HepG2 (cell line): Measurements from ENCODE around the gene SCP2D1. TPM values are rescaled to one million over a fixed set of nuclear protein-coding genes. Genes with fewer than 3 reads are reported as not detected.

Source experiments
- ATAC-seq: fragments of 200-7000 bp; cut with Tn5 transposase; 3 replicates; pipeline ENCODE4 v1.9.1; 2020; ENCODE audit warnings: mild to moderate bottlenecking, moderate library complexity
- BruUV-seq: library from RNA; stranded (reverse); fragments of 400-500 nt; replicated peaks from 2 replicates; lab custom pipeline; 2021; lab: Mats Ljungman, UMichigan
- CTCF ChIA-PET: fragments of 300-600 bp; formaldehyde crosslinking; extraction: SDS; loops from one replicate; lab custom pipeline; 2021; ENCODE audit warnings: low total read pairs, inconsistent platforms, low intra/inter-chr PET ratio; lab: Yijun Ruan, JAX
- POLR2A ChIA-PET: fragments of 350-600 bp; sonication (Branson Sonifier 250); formaldehyde crosslinking; loops from one replicate; lab custom pipeline; 2020; ENCODE audit warnings: antibody characterized with exemption, inconsistent platforms; lab: Yijun Ruan, JAX
- DNase-seq: peaks from one replicate; pipeline ENCODE4 v3.0.0-alpha.2; 2015; ENCODE audit warnings: low spot score
- FAIRE-seq: peaks from 3 replicates; lab custom pipeline; 2011; peaks lifted over from hg19 to GRCh38; lab: Jason Lieb, UNC
- H2AFZ ChIP-seq: one replicate; pipeline ENCODE4 v1.6.1; 2011; ENCODE audit warnings: low read length, inconsistent platforms
- H3K27ac ChIP-seq: fragments of 300-600 bp; 3 replicates; pipeline ENCODE4 v1.8.0; 2011; ENCODE audit warnings: mixed run types, mild to moderate bottlenecking, mixed read lengths, low read length, inconsistent platforms; ENCODE audit not compliant: insufficient read depth; ENCODE audit errors: extremely low read length
- H3K27me3 ChIP-seq, 2 experiments: fragments of 200-600 bp in 1 of 2; 2 replicates in 1 of 2; 3 replicates in 1 of 2; pipeline versions ENCODE4 v1.6.0 to v1.8.0; 2011; ENCODE audit warnings: low read length in 2 of 2, mild to moderate bottlenecking in 2 of 2, moderate library complexity in 2 of 2, inconsistent platforms in 1 of 2; ENCODE audit not compliant: insufficient read depth in 2 of 2, control insufficient read depth in 1 of 2
- H3K36me3 ChIP-seq, 2 experiments: fragments of 200-600 bp in 1 of 2; replicated peaks in 1 of 2; 2 replicates in 1 of 2; 3 replicates in 1 of 2; pipeline versions ENCODE4 v1.5.1 to v1.8.0; 2011; ENCODE audit warnings: low read length in 2 of 2, inconsistent platforms in 1 of 2; ENCODE audit not compliant: insufficient read depth in 2 of 2, control insufficient read depth in 1 of 2
- H3K4me1 ChIP-seq: 2 replicates; pipeline ENCODE4 v1.5.1; 2012; ENCODE audit warnings: low read length, inconsistent platforms; ENCODE audit not compliant: insufficient read depth
- H3K4me2 ChIP-seq: 2 replicates; pipeline ENCODE4 v1.6.0; 2011; ENCODE audit warnings: low read depth, low read length, inconsistent platforms
- H3K4me3 ChIP-seq, 3 experiments: fragments of 200-600 bp in 1 of 3; sonication (generic), shearing (Covaris generic) in 1 of 3; replicated peaks in 1 of 3; 2 replicates each; pipeline ENCODE4 v1.5.1; 2011 to 2016; ENCODE audit warnings: low read length in 3 of 3, inconsistent platforms in 2 of 3, low read depth in 2 of 3, mild to moderate bottlenecking in 2 of 3, control low read depth in 1 of 3, mixed read lengths in 1 of 3; ENCODE audit not compliant: insufficient read depth in 1 of 3
- H3K79me2 ChIP-seq: one replicate; pipeline ENCODE4 v1.6.1; 2011; ENCODE audit warnings: low read length, inconsistent platforms; ENCODE audit not compliant: insufficient read depth
- H3K9ac ChIP-seq: 2 replicates; pipeline ENCODE4 v1.6.0; 2011; ENCODE audit warnings: mild to moderate bottlenecking, low read depth, low read length, inconsistent platforms; ENCODE audit not compliant: insufficient read depth
- H3K9me3 ChIP-seq: 2 replicates; pipeline ENCODE4 v1.5.1; 2012; ENCODE audit warnings: mild to moderate bottlenecking, low read length
- H4K20me1 ChIP-seq: 2 replicates; pipeline ENCODE4 v1.6.0; 2011; ENCODE audit warnings: inconsistent platforms, mild to moderate bottlenecking, low read length, moderate library complexity; ENCODE audit not compliant: insufficient read depth
- ARID3A ChIP-seq: IDR thresholded peaks from 2 replicates; pipeline ENCODE4 v1.6.1; 2012; ENCODE audit warnings: low read depth, low read length, improper control_type of control experiment
- BHLHE40 ChIP-seq: IDR thresholded peaks from 2 replicates; pipeline ENCODE4 v1.6.1; 2011; ENCODE audit warnings: low read length, improper control_type of control experiment
- FIP1L1 ChIP-seq: fragments of 200-400 bp; formaldehyde crosslinking; IDR thresholded peaks from 2 replicates; pipeline ENCODE4 v1.6.1; 2018; ENCODE audit warnings: low read depth, mild to moderate bottlenecking, low read length, moderate library complexity, borderline replicate concordance; ENCODE audit not compliant: insufficient read depth
- GZF1 ChIP-seq: sonication (generic); formaldehyde crosslinking; IDR thresholded peaks from 2 replicates; pipeline ENCODE4 v1.5.1; 2020; ENCODE audit warnings: mild to moderate bottlenecking, missing genetic modification reagents
- KLF6 ChIP-seq: IDR thresholded peaks from 2 replicates; pipeline ENCODE4 v1.8.0; 2016; ENCODE audit warnings: missing biosample characterization, missing genetic modification reagents
- MED13 ChIP-seq: sonication (generic); formaldehyde crosslinking; IDR thresholded peaks from 2 replicates; pipeline ENCODE4 v1.5.0; 2020; ENCODE audit warnings: missing genetic modification reagents
- MNT ChIP-seq: fragments of 450-650 bp; IDR thresholded peaks from 2 replicates; pipeline ENCODE4 v1.6.1; 2016
- NR2C2 ChIP-seq: sonication (generic); formaldehyde crosslinking; IDR thresholded peaks from 2 replicates; pipeline ENCODE4 v1.4.0; 2020; ENCODE audit warnings: missing genetic modification reagents, mild to moderate bottlenecking, moderate library complexity, borderline replicate concordance
- POGZ ChIP-seq: sonication (generic); formaldehyde crosslinking; IDR thresholded peaks from 2 replicates; pipeline ENCODE4 v1.4.0; 2020; ENCODE audit warnings: mild to moderate bottlenecking, missing genetic modification reagents
- SRF ChIP-seq: IDR thresholded peaks from 2 replicates; pipeline ENCODE4 v1.6.1; 2011; ENCODE audit warnings: mild to moderate bottlenecking, low read depth, low read length, moderate library complexity
- TBX2 ChIP-seq: sonication (generic); formaldehyde crosslinking; IDR thresholded peaks from 2 replicates; pipeline ENCODE4 v1.5.0; 2020; ENCODE audit warnings: missing genetic modification reagents, mild to moderate bottlenecking, borderline replicate concordance
- ZNF17 ChIP-seq: sonication (generic); formaldehyde crosslinking; IDR thresholded peaks from 2 replicates; pipeline ENCODE4 v1.5.0; 2020; ENCODE audit warnings: mild to moderate bottlenecking, missing genetic modification reagents
- ZNF577 ChIP-seq: sonication (generic); formaldehyde crosslinking; IDR thresholded peaks from 2 replicates; pipeline ENCODE4 v1.4.0; 2020; ENCODE audit warnings: mild to moderate bottlenecking, low read depth, missing genetic modification reagents, borderline replicate concordance
- ZNF674 ChIP-seq: sonication (generic); formaldehyde crosslinking; IDR thresholded peaks from 2 replicates; pipeline ENCODE4 v1.5.0; 2020; ENCODE audit warnings: low read depth, mild to moderate bottlenecking, missing genetic modification reagents
- ZNF780A ChIP-seq: sonication (generic); formaldehyde crosslinking; IDR thresholded peaks from 2 replicates; pipeline ENCODE4 v1.8.0; 2022; ENCODE audit warnings: mild to moderate bottlenecking, missing genetic modification reagents, moderate library complexity
- ZSCAN20 ChIP-seq: sonication (generic); formaldehyde crosslinking; IDR thresholded peaks from 2 replicates; pipeline ENCODE4 v1.4.0; 2020; ENCODE audit warnings: missing genetic modification reagents, mild to moderate bottlenecking, borderline replicate concordance
- WGBS: methylation state at CpG from one replicate; pipeline ENCODE4 v1.1.6; 2017; ENCODE audit warnings: low lambda C conversion rate; 5-methylcytosine and 5-hydroxymethylcytosine counted together
- in situ Hi-C: cut with HindIII; loops from 2 replicates; pipeline ENCODE4 v1.10.0; 2017; ENCODE audit warnings: low pct_unique_long_range_greater_than_20kb; ENCODE audit not compliant: extremely low pct_ligation_motif_present
- intact Hi-C: fragments of 100-400 bp; cut with micrococcal nuclease; formaldehyde crosslinking; loops from one replicate; pipeline ENCODE4 v1.10.0; 2022; ENCODE audit not compliant: unreplicated experiment
- polyA plus RNA-seq, 8 experiments: library from polyadenylated mRNA; depleted of rRNA in 3 of 8; stranded (reverse) in 7 of 8; unstranded in 1 of 8; fragments of >200 nt; fragmentation: Illumina TruSeq in 4 of 8; extraction: Trizol in 4 of 8; gene quantifications; 2 replicates each; pipeline versions ENCODE4 v1.2.1 to v1.2.3, GENCODE V29; 2011 to 2016; ENCODE audit warnings: low read depth in 4 of 8, missing spikeins in 1 of 8, mixed read lengths in 1 of 8; ENCODE audit not compliant: insufficient read depth in 1 of 8
- total RNA-seq, 5 experiments: library from RNA; depleted of rRNA; stranded (reverse); fragments of >200 nt; fragmentation: Illumina TruSeq; extraction: Trizol; gene quantifications; 2 replicates each; pipeline ENCODE4 v1.2.3, GENCODE V29; 2016; ENCODE audit warnings: low read depth in 1 of 5
- TF ChIP-seq, protein P1 (sequence below): sonication (generic); formaldehyde crosslinking; IDR thresholded peaks from 2 replicates; pipeline ENCODE4 v1.5.1; 2020; ENCODE audit warnings: mild to moderate bottlenecking, moderate library complexity, missing genetic modification reagents
- TF ChIP-seq, protein P2 (sequence below): IDR thresholded peaks from 2 replicates; pipeline ENCODE4 v1.6.1; 2018; ENCODE audit warnings: missing genetic modification reagents, mild to moderate bottlenecking, missing compliant biosample characterization

The SCP2D1 gene
- total and polyA plus RNA-seq, 2 of the 13 experiments (the other 11 are each of a cell fraction or from before 2014, with no cell fraction given) = not detected

DNA sequence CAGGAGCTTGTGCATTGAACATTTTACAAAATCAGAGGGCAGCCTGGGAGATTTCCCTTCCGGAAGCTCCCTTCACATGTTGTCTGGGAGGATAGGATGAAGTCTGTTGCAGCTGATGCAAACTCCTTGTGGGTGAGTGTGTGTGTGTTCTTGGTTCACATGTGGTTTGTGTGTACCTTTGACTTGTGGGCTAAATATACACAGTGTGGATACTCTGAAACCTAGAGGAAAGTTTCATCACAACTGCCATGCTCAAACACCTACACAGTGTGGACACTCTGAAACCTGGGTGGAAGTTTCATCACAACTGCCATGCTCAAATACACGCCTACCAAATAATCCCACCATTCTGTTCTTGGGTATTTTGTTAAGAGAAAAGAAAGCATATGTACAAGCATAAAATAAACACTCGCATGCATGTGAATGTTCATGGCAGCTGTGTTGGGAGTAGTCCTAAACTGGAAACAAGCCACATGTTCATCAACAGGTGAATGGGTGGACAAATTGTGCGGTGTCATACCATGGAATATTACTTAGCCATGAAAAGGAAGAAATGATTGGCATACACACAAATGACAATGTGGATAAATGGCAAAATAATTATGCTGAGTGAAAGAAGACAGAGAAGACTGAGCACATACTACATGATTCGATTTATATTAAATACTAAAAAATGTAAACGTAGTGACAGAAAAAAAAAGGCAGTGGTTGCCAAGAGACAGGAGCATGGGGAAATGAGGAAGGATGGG is 1.8 kb downstream of the SCP2D1 start (continued):
- TF ChIP-seq BHLHE40 = no peak
- TF ChIP-seq ARID3A = no peak
- no peak for TF ChIP-seq KLF6 (CRISPR knock-in tag)
- no peak for TF ChIP-seq ZNF780A (CRISPR knock-in tag)
- no peak for TF ChIP-seq POGZ (CRISPR knock-in tag)
- TF ChIP-seq TBX2 = no peak
- no peak for TF ChIP-seq ZSCAN20 (CRISPR knock-in tag)
- TF ChIP-seq MNT = no peak
- TF ChIP-seq MED13 (CRISPR knock-in tag) = no peak
- no peak for TF ChIP-seq NR2C2 (CRISPR knock-in tag)

- H3K36me3 ChIP-seq = no peaks in the 10 kb centered on the region
- H3K9me3 ChIP-seq = no peaks in the 10 kb centered on the region
- H3K9ac ChIP-seq = no peak overlapping the region
- no peaks in the 10 kb centered on the region for H3K4me1 ChIP-seq
- no peaks in the 10 kb centered on the region for H4K20me1 ChIP-seq
- no peak for FAIRE-seq
- CTCF ChIA-PET = no interaction called here
- no peak overlapping the region for H2AFZ ChIP-seq
- no peaks in the 10 kb centered on the region for H3K79me2 ChIP-seq
- POLR2A ChIA-PET = no interaction called here
- intact Hi-C loops (no loop called here), in situ Hi-C loops (no loop called here)
- ATAC-seq = no peak
- no peak overlapping the region for H3K4me3 ChIP-seq
- H3K27ac ChIP-seq = no peak overlapping the region
- peaks cover 3 to 4% of the 10 kb centered on the region in 2 experiments; a peak in 1 of 5 replicates for H3K27me3 ChIP-seq
- no TSS peak for BruUV-seq
- WGBS = 3% methylated on average over 2 of the region's 2 CpGs
- DNase-seq = no peak
- no peak overlapping the region for H3K4me2 ChIP-seq
- TF ChIP-seq GZF1 (CRISPR knock-in tag) = no peak
- no peak for TF ChIP-seq ZNF674
- TF ChIP-seq, protein P1, sequence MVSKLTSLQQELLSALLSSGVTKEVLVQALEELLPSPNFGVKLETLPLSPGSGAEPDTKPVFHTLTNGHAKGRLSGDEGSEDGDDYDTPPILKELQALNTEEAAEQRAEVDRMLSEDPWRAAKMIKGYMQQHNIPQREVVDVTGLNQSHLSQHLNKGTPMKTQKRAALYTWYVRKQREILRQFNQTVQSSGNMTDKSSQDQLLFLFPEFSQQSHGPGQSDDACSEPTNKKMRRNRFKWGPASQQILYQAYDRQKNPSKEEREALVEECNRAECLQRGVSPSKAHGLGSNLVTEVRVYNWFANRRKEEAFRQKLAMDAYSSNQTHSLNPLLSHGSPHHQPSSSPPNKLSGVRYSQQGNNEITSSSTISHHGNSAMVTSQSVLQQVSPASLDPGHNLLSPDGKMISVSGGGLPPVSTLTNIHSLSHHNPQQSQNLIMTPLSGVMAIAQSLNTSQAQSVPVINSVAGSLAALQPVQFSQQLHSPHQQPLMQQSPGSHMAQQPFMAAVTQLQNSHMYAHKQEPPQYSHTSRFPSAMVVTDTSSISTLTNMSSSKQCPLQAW (CRISPR knock-in tag) = no peak
- no peak for TF ChIP-seq ZNF577
- TF ChIP-seq FIP1L1 = no peak
- TF ChIP-seq ZNF17 = no peak
- no peak for TF ChIP-seq SRF
- TF ChIP-seq, protein P2, sequence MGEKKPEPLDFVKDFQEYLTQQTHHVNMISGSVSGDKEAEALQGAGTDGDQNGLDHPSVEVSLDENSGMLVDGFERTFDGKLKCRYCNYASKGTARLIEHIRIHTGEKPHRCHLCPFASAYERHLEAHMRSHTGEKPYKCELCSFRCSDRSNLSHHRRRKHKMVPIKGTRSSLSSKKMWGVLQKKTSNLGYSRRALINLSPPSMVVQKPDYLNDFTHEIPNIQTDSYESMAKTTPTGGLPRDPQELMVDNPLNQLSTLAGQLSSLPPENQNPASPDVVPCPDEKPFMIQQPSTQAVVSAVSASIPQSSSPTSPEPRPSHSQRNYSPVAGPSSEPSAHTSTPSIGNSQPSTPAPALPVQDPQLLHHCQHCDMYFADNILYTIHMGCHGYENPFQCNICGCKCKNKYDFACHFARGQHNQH (CRISPR knock-in tag) = no peak
These were observed 9.2 kb downstream of the SCP2D1 start for GRCh38 chr20:18822832-18823231.
